Vagina (tissue), 2 donors: ENCODE data around the gene TPM4. TPM values are rescaled to one million over a fixed set of nuclear protein-coding genes. Genes with fewer than 3 reads are reported as not detected.

Experiments
- DNase-seq, 2 donors: peaks; one replicate each; pipeline ENCODE4 v3.0.0-alpha.2; 2017; ENCODE audit errors: extremely low spot score in 2 of 2
- H3K27ac ChIP-seq: fragments of 200-600 bp; sonication (generic); one replicate; pipeline ENCODE4 v1.5.1; 2019
- H3K27me3 ChIP-seq: fragments of 200-600 bp; sonication (generic); one replicate; pipeline ENCODE4 v1.5.1; 2019
- H3K36me3 ChIP-seq, 2 donors: fragments of 200-600 bp; sonication (generic); one replicate each; pipeline ENCODE4 v1.5.1; 2017 to 2019
- H3K4me1 ChIP-seq: fragments of 200-600 bp; sonication (generic); one replicate; pipeline ENCODE4 v1.5.1; 2019
- H3K4me3 ChIP-seq, 2 donors: fragments of 200-600 bp; sonication (generic); 1 replicate in 1 of 2; 2 replicates in 1 of 2; pipeline ENCODE4 v1.5.1; 2016 to 2019
- H3K9me3 ChIP-seq: fragments of 200-600 bp; sonication (generic); one replicate; pipeline ENCODE4 v1.5.1; 2019
- CTCF ChIP-seq, 3 experiments: fragments of 450-650 bp in 2 of 3; fragments of 200-600 bp in 1 of 3; sonication (generic) in 1 of 3; IDR thresholded peaks; one replicate each; pipeline ENCODE4 v1.5.1; 2017 to 2019; ENCODE audit warnings: antibody characterized with exemption in 3 of 3, mild to moderate bottlenecking in 2 of 3, moderate library complexity in 2 of 3
- POLR2A ChIP-seq, 2 donors: fragments of 450-650 bp; IDR thresholded peaks; one replicate each; pipeline ENCODE4 v1.6.1; 2017; ENCODE audit warnings: antibody characterized with exemption in 2 of 2, mild to moderate bottlenecking in 2 of 2, moderate library complexity in 2 of 2
- POLR2AphosphoS5 ChIP-seq, 2 donors: sonication (generic); formaldehyde crosslinking; IDR thresholded peaks; one replicate each; pipeline ENCODE4 v1.9.0; 2017; ENCODE audit warnings: antibody characterized with exemption in 2 of 2, mild to moderate bottlenecking in 2 of 2, low read depth in 1 of 2; ENCODE audit not compliant: insufficient read depth in 1 of 2
- intact Hi-C: fragments of 100-400 bp; cut with DNase I; formaldehyde crosslinking; loops from one replicate; pipeline ENCODE4 v1.15.1; 2023
- total RNA-seq: library from RNA; depleted of rRNA; stranded (reverse); fragments of >200 nt; gene quantifications from one replicate; pipeline ENCODE4 v1.2.3, GENCODE V29; 2016

TPM4 gene
- total RNA-seq, 1 donor from 2014 or later, result 409 TPM

- intact Hi-C loops, result loop anchor here (5.0 kb wide), 1 partner anchor 144 kb away; no protein-coding TSS in a partner anchor
- TF ChIP-seq POLR2A (IDR thresholded peaks at IDR 0.05) (no peak), POLR2AphosphoS5 (IDR thresholded peaks at IDR 0.05; ENCODE audit: insufficient read depth in 1 of 2, low read depth in 1 of 2) (no peak), CTCF (IDR thresholded peaks at IDR 0.05) (no peak)
- Histone ChIP-seq H3K36me3 (no peaks in the 10 kb centered on the region), H3K27ac (no peak overlapping the region), H3K27me3 (no peaks in the 10 kb centered on the region), H3K4me3 (no peak overlapping the region), H3K9me3 (no peaks in the 10 kb centered on the region), H3K4me1 (peaks cover 12% of the 10 kb centered on the region)
- no peak for DNase-seq
Observed at GRCh38 chr19:16038196-16038695, 38.0 kb upstream of the TPM4 start.

DNA sequence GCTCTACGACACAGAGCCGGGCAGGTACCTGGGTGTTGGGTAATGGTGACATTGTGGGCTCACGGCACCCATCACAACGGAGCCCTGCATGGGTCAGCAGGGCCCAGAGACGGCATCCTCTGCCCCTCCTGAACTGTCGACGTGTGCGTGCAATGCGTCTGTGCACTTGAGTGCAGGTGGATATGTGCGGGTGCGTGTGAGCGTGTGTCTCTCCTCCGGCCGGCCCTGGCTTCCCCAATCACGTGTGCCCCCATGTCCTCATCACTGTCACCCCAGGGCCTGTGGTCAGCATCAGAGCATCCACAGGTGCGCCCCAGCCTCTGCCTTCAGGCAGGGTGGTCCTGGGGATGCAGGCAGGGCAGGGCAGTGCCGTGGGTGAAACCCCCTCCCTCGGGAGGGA lies 37.2 kb upstream of the TPM4 start:
- Histone ChIP-seq H3K27me3 (no peaks in the 10 kb centered on the region), H3K9me3 (no peaks in the 10 kb centered on the region), H3K27ac (no peak overlapping the region), H3K36me3 (no peaks in the 10 kb centered on the region), H3K4me3 (no peak overlapping the region), H3K4me1 (peaks cover 12% of the 10 kb centered on the region)
- intact Hi-C loops, result loop anchor here (5.0 kb wide), 1 partner anchor 143 kb away; no protein-coding TSS in a partner anchor
- DNase-seq, result no peak
- TF ChIP-seq POLR2A (IDR thresholded peaks at IDR 0.05) (no peak), POLR2AphosphoS5 (IDR thresholded peaks at IDR 0.05; ENCODE audit: insufficient read depth in 1 of 2, low read depth in 1 of 2) (no peak), CTCF (IDR thresholded peaks at IDR 0.05) (no peak)

DNA sequence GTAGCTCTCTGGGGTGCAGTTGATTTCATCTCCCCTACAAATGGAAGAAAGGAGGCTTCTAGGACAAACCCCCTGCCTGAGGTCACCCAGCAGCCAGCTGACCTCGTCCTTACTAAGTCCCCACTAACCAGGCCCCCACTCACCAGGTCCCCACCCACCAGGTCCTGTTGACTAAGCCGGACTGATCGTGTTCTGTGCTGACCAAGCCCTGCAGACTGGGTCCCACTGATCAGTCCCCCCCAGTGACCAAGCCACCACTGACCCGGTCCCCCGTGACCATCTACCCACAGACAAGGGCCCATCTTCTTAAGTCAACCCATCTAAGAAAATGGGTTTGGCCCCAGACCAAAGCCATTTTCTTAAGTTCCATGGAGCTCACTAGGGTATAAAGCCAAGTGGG lies 36.8 kb upstream of the TPM4 start:
- Histone ChIP-seq H3K36me3 (no peaks in the 10 kb centered on the region), H3K9me3 (no peaks in the 10 kb centered on the region), H3K4me1 (peaks cover 12% of the 10 kb centered on the region), H3K27ac (no peak overlapping the region), H3K4me3 (no peak overlapping the region), H3K27me3 (no peaks in the 10 kb centered on the region)
- no peak for TF ChIP-seq CTCF (IDR thresholded peaks at IDR 0.05)
- no peak for TF ChIP-seq POLR2AphosphoS5 (IDR thresholded peaks at IDR 0.05; ENCODE audit: insufficient read depth in 1 of 2, low read depth in 1 of 2)
- no peak for TF ChIP-seq POLR2A (IDR thresholded peaks at IDR 0.05)
- DNase-seq, result no peak
- intact Hi-C loops, result loop anchor here (5.0 kb wide), 1 partner anchor 143 kb away; no protein-coding TSS in a partner anchor

DNA sequence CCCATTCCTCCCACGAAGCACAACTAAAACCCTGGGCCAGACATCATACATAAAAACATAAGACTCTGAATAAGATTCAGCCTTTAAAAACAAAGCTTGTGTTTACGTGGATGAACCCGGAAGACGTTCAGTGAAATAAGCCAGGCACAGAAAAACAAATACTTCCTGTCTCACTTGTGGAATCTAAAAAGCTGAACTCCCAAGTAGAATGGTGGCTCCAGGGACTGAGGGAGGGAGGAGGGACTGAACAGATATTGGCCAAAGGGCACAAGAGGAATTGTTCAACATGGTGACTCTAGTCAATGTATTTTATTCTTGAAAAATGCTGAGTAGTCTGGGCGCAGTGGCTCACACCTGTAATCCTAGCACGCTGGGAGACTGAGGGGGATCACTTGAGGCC lies 35.7 kb upstream of the TPM4 start:
- intact Hi-C loops, result loop anchor here (5.0 kb wide), 1 partner anchor 72 kb away; the partner anchor contains the start of gene RAB8A
- H3K36me3 ChIP-seq, result no peaks in the 10 kb centered on the region
- no peak overlapping the region for H3K4me3 ChIP-seq
- no peak overlapping the region for H3K27ac ChIP-seq
- peaks cover 12% of the 10 kb centered on the region for H3K4me1 ChIP-seq
- DNase-seq, result no peak
- TF ChIP-seq POLR2A (IDR thresholded peaks at IDR 0.05), result no peak
- TF ChIP-seq CTCF (IDR thresholded peaks at IDR 0.05), result no peak
- TF ChIP-seq POLR2AphosphoS5 (IDR thresholded peaks at IDR 0.05; ENCODE audit: insufficient read depth in 1 of 2, low read depth in 1 of 2), result no peak
- no peaks in the 10 kb centered on the region for H3K9me3 ChIP-seq
- no peaks in the 10 kb centered on the region for H3K27me3 ChIP-seq

- Histone ChIP-seq H3K4me3 (peak overlapping the region in 1 of 2 donors; percentile 15), H3K36me3 (no peaks in the 10 kb centered on the region), H3K9me3 (no peaks in the 10 kb centered on the region), H3K4me1 (peaks cover 12% of the 10 kb centered on the region), H3K27me3 (no peaks in the 10 kb centered on the region), H3K27ac (no peak overlapping the region)
- DNase-seq, result no peak
- intact Hi-C loops, result loop anchor here (5.0 kb wide), 1 partner anchor 71 kb away; the partner anchor contains the start of gene RAB8A
- TF ChIP-seq POLR2AphosphoS5 (IDR thresholded peaks at IDR 0.05; ENCODE audit: insufficient read depth in 1 of 2, low read depth in 1 of 2) (peak; percentile 49 to 56), CTCF (IDR thresholded peaks at IDR 0.05) (peak; percentile 93 to 98 (median 96)), POLR2A (IDR thresholded peaks at IDR 0.05) (no peak)
Observed at GRCh38 chr19:16041299-16041990, 34.9 kb upstream of the TPM4 start.
